WTC11 (cell line): ENCODE results near the gene PRICKLE1. TPM values are rescaled to one million over a fixed set of nuclear protein-coding genes. Genes with fewer than 3 reads are reported as not detected.

ENCODE experiments used
- ATAC-seq: fragments of 200-7000 bp; cut with Tn5 transposase; 2 replicates; pipeline ENCODE4 v1.10.0; 2021; ENCODE audit warnings: mild to moderate bottlenecking, moderate library complexity
- CTCF ChIA-PET: fragments of 300-600 bp; sonication (Branson Sonifier 250); formaldehyde crosslinking; loops from one replicate; lab custom pipeline; 2021; ENCODE audit warnings: antibody characterized with exemption; lab: Charles Lee
- POLR2A ChIA-PET: fragments of 350-600 bp; sonication (Branson Sonifier 250); formaldehyde crosslinking; loops from one replicate; lab custom pipeline; 2021; ENCODE audit warnings: antibody characterized with exemption; lab: Charles Lee
- DNase-seq: peaks from one replicate; pipeline ENCODE4 v3.0.0; 2021; ENCODE audit warnings: low spot score
- H3K27ac Mint-ChIP-seq: 2 replicates; pipeline ENCODE4 v1.8.0; 2021; ENCODE audit warnings: mixed read lengths
- H3K27me3 Mint-ChIP-seq: 2 replicates; pipeline ENCODE4 v1.8.0; 2021; ENCODE audit warnings: low read depth, mild to moderate bottlenecking, moderate library complexity, mixed read lengths
- H3K36me3 Mint-ChIP-seq: 2 replicates; pipeline ENCODE4 v1.8.0; 2021; ENCODE audit warnings: mixed read lengths
- H3K4me1 Mint-ChIP-seq: 2 replicates; pipeline ENCODE4 v1.8.0; 2022; ENCODE audit warnings: mixed read lengths
- H3K4me3 Mint-ChIP-seq: 2 replicates; pipeline ENCODE4 v1.8.0; 2021; ENCODE audit warnings: mild to moderate bottlenecking, moderate library complexity, mixed read lengths
- H3K9me3 Mint-ChIP-seq: 2 replicates; pipeline ENCODE4 v1.8.0; 2021; ENCODE audit warnings: mixed read lengths
- CBFB ChIP-seq: sonication (generic); formaldehyde crosslinking; IDR thresholded peaks from 2 replicates; pipeline ENCODE4 v1.8.1; 2022; ENCODE audit warnings: mild to moderate bottlenecking, low read depth, missing genetic modification reagents
- CREB1 ChIP-seq: sonication (generic); formaldehyde crosslinking; IDR thresholded peaks from 2 replicates; pipeline ENCODE4 v1.8.0; 2023; ENCODE audit warnings: mild to moderate bottlenecking, missing genetic modification reagents
- ELF4 ChIP-seq: sonication (generic); formaldehyde crosslinking; IDR thresholded peaks from 2 replicates; pipeline ENCODE4 v1.8.1; 2022; ENCODE audit warnings: low read depth, mild to moderate bottlenecking, moderate library complexity, missing genetic modification reagents
- FOXP1 ChIP-seq: sonication (generic); formaldehyde crosslinking; IDR thresholded peaks from 2 replicates; pipeline ENCODE4 v1.8.0; 2022; ENCODE audit warnings: missing genetic modification reagents, mild to moderate bottlenecking, moderate library complexity, borderline replicate concordance
- IRF2 ChIP-seq: sonication (generic); formaldehyde crosslinking; IDR thresholded peaks from 2 replicates; pipeline ENCODE4 v1.8.0; 2022; ENCODE audit warnings: low read depth, missing genetic modification reagents, borderline replicate concordance
- JUN ChIP-seq: sonication (generic); formaldehyde crosslinking; IDR thresholded peaks from 2 replicates; pipeline ENCODE4 v1.8.0; 2023; ENCODE audit warnings: mild to moderate bottlenecking, missing genetic modification reagents
- MYBL2 ChIP-seq: sonication (generic); formaldehyde crosslinking; IDR thresholded peaks from 2 replicates; pipeline ENCODE4 v1.8.1; 2023; ENCODE audit warnings: mild to moderate bottlenecking, moderate library complexity, missing genetic modification reagents
- NFATC4 ChIP-seq: fragments of 250-450 bp; sonication (Bioruptor Pico); IDR thresholded peaks from 2 replicates; pipeline ENCODE4 v1.9.0; 2021; ENCODE audit warnings: mild to moderate bottlenecking
- NFE2L1 ChIP-seq: sonication (generic); formaldehyde crosslinking; IDR thresholded peaks from 2 replicates; pipeline ENCODE4 v1.8.1; 2023; ENCODE audit warnings: missing genetic modification reagents
- NFYB ChIP-seq: sonication (generic); formaldehyde crosslinking; conservative IDR thresholded peaks from 2 replicates; pipeline ENCODE4 v1.8.0; 2022; ENCODE audit warnings: low read depth, missing genetic modification reagents
- NR1H2 ChIP-seq: sonication (generic); formaldehyde crosslinking; IDR thresholded peaks from 2 replicates; pipeline ENCODE4 v1.9.0; 2021; ENCODE audit warnings: mild to moderate bottlenecking, moderate library complexity, missing genetic modification reagents
- OVOL2 ChIP-seq: fragments of 250-450 bp; sonication (Bioruptor Pico); IDR thresholded peaks from 2 replicates; pipeline ENCODE4 v1.9.0; 2021; ENCODE audit warnings: mild to moderate bottlenecking, borderline replicate concordance
- SOX15 ChIP-seq: fragments of 250-450 bp; sonication (Bioruptor Pico); IDR thresholded peaks from 2 replicates; pipeline ENCODE4 v1.9.0; 2021; ENCODE audit warnings: mild to moderate bottlenecking
- SP1 ChIP-seq: sonication (generic); formaldehyde crosslinking; conservative IDR thresholded peaks from 2 replicates; pipeline ENCODE4 v1.8.1; 2022; ENCODE audit warnings: missing genetic modification reagents
- TEAD1 ChIP-seq: sonication (generic); formaldehyde crosslinking; IDR thresholded peaks from 2 replicates; pipeline ENCODE4 v1.8.0; 2022; ENCODE audit warnings: mild to moderate bottlenecking, missing genetic modification reagents
- TP53 ChIP-seq: sonication (generic); formaldehyde crosslinking; IDR thresholded peaks from 2 replicates; pipeline ENCODE4 v1.8.1; 2023; ENCODE audit warnings: mild to moderate bottlenecking, missing genetic modification reagents
- ZNF317 ChIP-seq: sonication (generic); formaldehyde crosslinking; IDR thresholded peaks from 2 replicates; pipeline ENCODE4 v1.8.1; 2023; ENCODE audit warnings: low read depth, mild to moderate bottlenecking, moderate library complexity, missing genetic modification reagents, borderline replicate concordance
- total RNA-seq: library from RNA; stranded (reverse); gene quantifications from 3 replicates; pipeline ENCODE4 v1.2.3, GENCODE V29; 2021
- TF ChIP-seq, protein P1 (sequence below): sonication (generic); formaldehyde crosslinking; IDR thresholded peaks from 2 replicates; pipeline ENCODE4 v1.8.1; 2022; ENCODE audit warnings: missing genetic modification reagents, borderline replicate concordance
- TF ChIP-seq, protein P2 (sequence below): fragments of 200-600 bp; IDR thresholded peaks from 2 replicates; pipeline ENCODE4 v1.8.0; 2022; ENCODE audit warnings: antibody characterized with exemption
- TF ChIP-seq, protein P3 (sequence below): fragments of 250-450 bp; sonication (Bioruptor Pico); IDR thresholded peaks from 2 replicates; pipeline ENCODE4 v2.1.2; 2022; ENCODE audit warnings: mild to moderate bottlenecking, moderate library complexity
- TF ChIP-seq, protein P4 (sequence below): sonication (generic); formaldehyde crosslinking; IDR thresholded peaks from 2 replicates; pipeline ENCODE4 v1.8.0; 2022; ENCODE audit warnings: mild to moderate bottlenecking, missing genetic modification reagents
- TF ChIP-seq, protein P5 (sequence below): fragments of 250-450 bp; sonication (Bioruptor Pico); IDR thresholded peaks from 2 replicates; pipeline ENCODE4 v1.9.0; 2021; ENCODE audit warnings: moderate library complexity, mild to moderate bottlenecking, inconsistent platforms, borderline replicate concordance

PRICKLE1 gene
- total RNA-seq, 1 experiment from 2014 or later = 11.7 TPM

DNA sequence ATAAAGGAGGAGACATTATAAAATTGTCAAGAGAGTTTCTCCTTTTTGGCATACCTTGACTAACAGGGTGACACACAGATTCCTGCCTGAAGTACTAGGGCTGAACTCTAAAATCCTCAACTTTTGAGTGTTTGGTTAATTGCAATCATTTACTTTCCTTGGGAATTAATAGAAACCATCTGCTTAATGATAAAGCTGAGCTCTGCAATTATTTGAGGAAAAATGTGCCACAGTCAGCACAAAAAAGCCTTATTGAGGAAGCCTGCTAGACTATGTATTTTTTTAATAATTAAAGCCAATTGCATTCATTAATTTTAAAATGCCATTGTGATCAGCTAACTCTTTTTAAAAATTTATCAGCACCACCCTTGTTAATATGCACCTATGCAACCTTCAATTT is 38.7 kb downstream of the PRICKLE1 start (continued):
- TF ChIP-seq, protein P1, sequence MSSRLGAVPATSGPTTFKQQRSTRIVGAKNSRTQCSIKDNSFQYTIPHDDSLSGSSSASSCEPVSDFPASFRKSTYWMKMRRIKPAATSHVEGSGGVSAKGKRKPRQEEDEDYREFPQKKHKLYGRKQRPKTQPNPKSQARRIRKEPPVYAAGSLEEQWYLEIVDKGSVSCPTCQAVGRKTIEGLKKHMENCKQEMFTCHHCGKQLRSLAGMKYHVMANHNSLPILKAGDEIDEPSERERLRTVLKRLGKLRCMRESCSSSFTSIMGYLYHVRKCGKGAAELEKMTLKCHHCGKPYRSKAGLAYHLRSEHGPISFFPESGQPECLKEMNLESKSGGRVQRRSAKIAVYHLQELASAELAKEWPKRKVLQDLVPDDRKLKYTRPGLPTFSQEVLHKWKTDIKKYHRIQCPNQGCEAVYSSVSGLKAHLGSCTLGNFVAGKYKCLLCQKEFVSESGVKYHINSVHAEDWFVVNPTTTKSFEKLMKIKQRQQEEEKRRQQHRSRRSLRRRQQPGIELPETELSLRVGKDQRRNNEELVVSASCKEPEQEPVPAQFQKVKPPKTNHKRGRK (CRISPR knock-in tag) = no peak
- TF ChIP-seq FOXP1 (CRISPR knock-in tag) = no peak
- TF ChIP-seq, protein P2, sequence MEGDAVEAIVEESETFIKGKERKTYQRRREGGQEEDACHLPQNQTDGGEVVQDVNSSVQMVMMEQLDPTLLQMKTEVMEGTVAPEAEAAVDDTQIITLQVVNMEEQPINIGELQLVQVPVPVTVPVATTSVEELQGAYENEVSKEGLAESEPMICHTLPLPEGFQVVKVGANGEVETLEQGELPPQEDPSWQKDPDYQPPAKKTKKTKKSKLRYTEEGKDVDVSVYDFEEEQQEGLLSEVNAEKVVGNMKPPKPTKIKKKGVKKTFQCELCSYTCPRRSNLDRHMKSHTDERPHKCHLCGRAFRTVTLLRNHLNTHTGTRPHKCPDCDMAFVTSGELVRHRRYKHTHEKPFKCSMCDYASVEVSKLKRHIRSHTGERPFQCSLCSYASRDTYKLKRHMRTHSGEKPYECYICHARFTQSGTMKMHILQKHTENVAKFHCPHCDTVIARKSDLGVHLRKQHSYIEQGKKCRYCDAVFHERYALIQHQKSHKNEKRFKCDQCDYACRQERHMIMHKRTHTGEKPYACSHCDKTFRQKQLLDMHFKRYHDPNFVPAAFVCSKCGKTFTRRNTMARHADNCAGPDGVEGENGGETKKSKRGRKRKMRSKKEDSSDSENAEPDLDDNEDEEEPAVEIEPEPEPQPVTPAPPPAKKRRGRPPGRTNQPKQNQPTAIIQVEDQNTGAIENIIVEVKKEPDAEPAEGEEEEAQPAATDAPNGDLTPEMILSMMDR = no peak
- TF ChIP-seq MYBL2 (CRISPR knock-in tag) = no peak
- TF ChIP-seq TEAD1 (CRISPR knock-in tag) = no peak

DNA sequence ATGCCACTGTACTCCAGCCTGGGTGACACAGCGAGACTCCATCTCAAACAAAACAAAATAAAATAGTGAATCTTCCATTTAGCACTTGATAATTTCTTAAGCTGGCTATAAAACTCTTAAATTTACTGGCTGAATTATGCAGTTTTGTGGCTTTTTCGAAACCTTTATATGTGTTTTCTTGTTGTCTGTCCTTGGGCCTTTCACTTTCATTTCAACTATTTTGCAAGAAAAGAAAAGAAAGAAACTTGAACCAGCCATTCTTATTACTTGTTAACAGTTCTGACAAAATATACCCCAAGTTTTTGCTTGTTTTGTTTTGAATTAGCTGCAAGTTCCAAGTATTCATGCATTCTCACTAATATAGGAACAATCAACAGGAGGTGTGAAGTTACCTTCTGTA is 42.8 kb downstream of the PRICKLE1 start:
- DNase-seq (no peak), ATAC-seq (no peak)
- no peak for TF ChIP-seq NR1H2 (CRISPR knock-in tag)
- no peak for TF ChIP-seq CBFB (CRISPR knock-in tag)
- TF ChIP-seq, protein P3, sequence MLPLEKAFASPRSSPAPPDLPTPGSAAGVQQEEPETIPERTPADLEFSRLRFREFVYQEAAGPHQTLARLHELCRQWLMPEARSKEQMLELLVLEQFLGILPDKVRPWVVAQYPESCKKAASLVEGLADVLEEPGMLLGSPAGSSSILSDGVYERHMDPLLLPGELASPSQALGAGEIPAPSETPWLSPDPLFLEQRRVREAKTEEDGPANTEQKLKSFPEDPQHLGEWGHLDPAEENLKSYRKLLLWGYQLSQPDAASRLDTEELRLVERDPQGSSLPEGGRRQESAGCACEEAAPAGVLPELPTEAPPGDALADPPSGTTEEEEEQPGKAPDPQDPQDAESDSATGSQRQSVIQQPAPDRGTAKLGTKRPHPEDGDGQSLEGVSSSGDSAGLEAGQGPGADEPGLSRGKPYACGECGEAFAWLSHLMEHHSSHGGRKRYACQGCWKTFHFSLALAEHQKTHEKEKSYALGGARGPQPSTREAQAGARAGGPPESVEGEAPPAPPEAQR (CRISPR knock-in tag) = no peak
- TF ChIP-seq SOX15 (CRISPR knock-in tag) = no peak
- no peak for TF ChIP-seq ZNF317 (CRISPR knock-in tag)
- TF ChIP-seq NFYB (CRISPR knock-in tag) = no peak
- TF ChIP-seq, protein P4, sequence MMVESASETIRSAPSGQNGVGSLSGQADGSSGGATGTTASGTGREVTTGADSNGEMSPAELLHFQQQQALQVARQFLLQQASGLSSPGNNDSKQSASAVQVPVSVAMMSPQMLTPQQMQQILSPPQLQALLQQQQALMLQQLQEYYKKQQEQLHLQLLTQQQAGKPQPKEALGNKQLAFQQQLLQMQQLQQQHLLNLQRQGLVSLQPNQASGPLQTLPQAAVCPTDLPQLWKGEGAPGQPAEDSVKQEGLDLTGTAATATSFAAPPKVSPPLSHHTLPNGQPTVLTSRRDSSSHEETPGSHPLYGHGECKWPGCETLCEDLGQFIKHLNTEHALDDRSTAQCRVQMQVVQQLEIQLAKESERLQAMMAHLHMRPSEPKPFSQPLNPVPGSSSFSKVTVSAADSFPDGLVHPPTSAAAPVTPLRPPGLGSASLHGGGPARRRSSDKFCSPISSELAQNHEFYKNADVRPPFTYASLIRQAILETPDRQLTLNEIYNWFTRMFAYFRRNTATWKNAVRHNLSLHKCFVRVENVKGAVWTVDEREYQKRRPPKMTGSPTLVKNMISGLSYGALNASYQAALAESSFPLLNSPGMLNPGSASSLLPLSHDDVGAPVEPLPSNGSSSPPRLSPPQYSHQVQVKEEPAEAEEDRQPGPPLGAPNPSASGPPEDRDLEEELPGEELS (CRISPR knock-in tag) = no peak
- no peak for TF ChIP-seq SP1 (CRISPR knock-in tag)
- no peak for TF ChIP-seq CREB1 (CRISPR knock-in tag)
- no peak for TF ChIP-seq ELF4 (CRISPR knock-in tag)
- TF ChIP-seq NFE2L1 = no peak
- no peak for TF ChIP-seq OVOL2 (CRISPR knock-in tag)
- TF ChIP-seq NFATC4 (CRISPR knock-in tag) = no peak
- no peak for TF ChIP-seq TP53
- TF ChIP-seq JUN (CRISPR knock-in tag) = no peak
- TF ChIP-seq, protein P5, sequence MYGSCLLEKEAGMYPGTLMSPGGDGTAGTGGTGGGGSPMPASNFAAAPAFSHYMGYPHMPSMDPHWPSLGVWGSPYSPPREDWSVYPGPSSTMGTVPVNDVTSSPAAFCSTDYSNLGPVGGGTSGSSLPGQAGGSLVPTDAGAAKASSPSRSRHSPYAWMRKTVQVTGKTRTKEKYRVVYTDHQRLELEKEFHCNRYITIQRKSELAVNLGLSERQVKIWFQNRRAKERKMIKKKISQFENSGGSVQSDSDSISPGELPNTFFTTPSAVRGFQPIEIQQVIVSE = no peak
- TF ChIP-seq IRF2 (CRISPR knock-in tag) = no peak
- H3K27ac Mint-ChIP-seq = no peak overlapping the region
- ChIA-PET POLR2A (no interaction called here), CTCF (no interaction called here)
- H3K36me3 Mint-ChIP-seq = no peaks in the 10 kb centered on the region
- peaks cover 35% of the 10 kb centered on the region for H3K27me3 Mint-ChIP-seq
- no peaks in the 10 kb centered on the region for H3K9me3 Mint-ChIP-seq
- H3K4me3 Mint-ChIP-seq = no peak overlapping the region
- peaks cover 8% of the 10 kb centered on the region for H3K4me1 Mint-ChIP-seq
